Mesenchymal stem cell (in vitro differentiated cells and primary cell): ENCODE results near the gene CNTLN.

Experiments
- DNase-seq: peaks from one replicate; pipeline ENCODE4 v3.0.0-alpha.2; 2013
- H2AFZ ChIP-seq: one replicate; pipeline ENCODE4 v1.6.1; 2013; ENCODE audit warnings: low read depth, mild to moderate bottlenecking, control low read depth, inconsistent platforms, low read length, moderate library complexity
- H2AK5ac ChIP-seq: 2 replicates; pipeline ENCODE4 v1.6.1; 2013; ENCODE audit warnings: low read length, moderate library complexity, mild to moderate bottlenecking, inconsistent platforms; ENCODE audit not compliant: severe bottlenecking
- H2BK120ac ChIP-seq: one replicate; pipeline ENCODE4 v1.6.1; 2013; ENCODE audit warnings: low read depth, mild to moderate bottlenecking, inconsistent platforms, low read length, moderate library complexity
- H2BK12ac ChIP-seq, 2 experiments: one replicate each; pipeline ENCODE4 v1.6.1; 2013; ENCODE audit warnings: inconsistent platforms in 2 of 2, low read length in 2 of 2, mild to moderate bottlenecking in 2 of 2, moderate library complexity in 2 of 2, control low read depth in 1 of 2
- H2BK15ac ChIP-seq: one replicate; pipeline ENCODE4 v1.6.1; 2013; ENCODE audit warnings: mild to moderate bottlenecking, low read depth, inconsistent platforms; ENCODE audit not compliant: poor library complexity, severe bottlenecking
- H2BK5ac ChIP-seq: 2 replicates; pipeline ENCODE4 v1.6.1; 2013; ENCODE audit warnings: low read depth, mild to moderate bottlenecking, low read length, control low read depth, inconsistent platforms; ENCODE audit not compliant: poor library complexity, severe bottlenecking
- H3K14ac ChIP-seq, 2 experiments: one replicate each; pipeline ENCODE4 v1.6.1; 2013; ENCODE audit warnings: inconsistent platforms in 2 of 2, low read length in 2 of 2, control low read depth in 1 of 2, mild to moderate bottlenecking in 1 of 2, moderate library complexity in 1 of 2
- H3K18ac ChIP-seq, 2 experiments: one replicate each; pipeline ENCODE4 v1.6.1; 2013; ENCODE audit warnings: inconsistent platforms in 2 of 2, low read length in 2 of 2, control low read depth in 1 of 2, low read depth in 1 of 2, mild to moderate bottlenecking in 1 of 2
- H3K23ac ChIP-seq, 2 experiments: one replicate each; pipeline ENCODE4 v1.6.1; 2013; ENCODE audit warnings: inconsistent platforms in 2 of 2, low read length in 2 of 2, mild to moderate bottlenecking in 2 of 2, moderate library complexity in 2 of 2, control low read depth in 1 of 2
- H3K27ac ChIP-seq: 2 replicates; pipeline ENCODE4 v1.5.1; 2013; ENCODE audit warnings: mild to moderate bottlenecking, moderate library complexity, low read length, control low read depth, inconsistent platforms; ENCODE audit not compliant: poor library complexity, severe bottlenecking
- H3K27me3 ChIP-seq, 2 experiments: 2 replicates each; pipeline versions ENCODE4 v1.6.1 to v1.7.0; 2013; ENCODE audit warnings: low read length in 2 of 2, mild to moderate bottlenecking in 2 of 2, moderate library complexity in 2 of 2, control low read depth in 1 of 2, inconsistent platforms in 1 of 2; ENCODE audit not compliant: control insufficient read depth in 1 of 2, insufficient read depth in 1 of 2
- H3K36me3 ChIP-seq, 2 experiments: 2 replicates each; pipeline versions ENCODE4 v1.6.1 to v1.7.0; 2013; ENCODE audit warnings: low read length in 2 of 2, control low read depth in 1 of 2, inconsistent platforms in 1 of 2, low read depth in 1 of 2, mild to moderate bottlenecking in 1 of 2; ENCODE audit not compliant: insufficient read depth in 2 of 2, control insufficient read depth in 1 of 2
- H3K4ac ChIP-seq, 2 experiments: one replicate each; pipeline ENCODE4 v1.6.1; 2013; ENCODE audit warnings: inconsistent platforms in 2 of 2, low read length in 2 of 2, mild to moderate bottlenecking in 2 of 2, moderate library complexity in 2 of 2, control low read depth in 1 of 2, low read depth in 1 of 2
- H3K4me1 ChIP-seq: 2 replicates; pipeline ENCODE4 v1.6.1; 2013; ENCODE audit warnings: low read depth, low read length, control low read depth; ENCODE audit not compliant: control insufficient read depth, insufficient read depth
- H3K4me2 ChIP-seq: 2 replicates; pipeline ENCODE4 v1.6.1; 2013; ENCODE audit warnings: low read length, mild to moderate bottlenecking, inconsistent platforms; ENCODE audit not compliant: poor library complexity, severe bottlenecking
- H3K4me3 ChIP-seq, 2 experiments: 2 replicates each; pipeline versions ENCODE4 v1.5.1 to v1.7.0; 2013; ENCODE audit warnings: low read length in 2 of 2, mild to moderate bottlenecking in 2 of 2, control low read depth in 1 of 2, low read depth in 1 of 2; ENCODE audit not compliant: insufficient read depth in 1 of 2
- H3K79me1 ChIP-seq: replicated peaks from 2 replicates; pipeline ENCODE4 v1.6.1; 2013; ENCODE audit warnings: mild to moderate bottlenecking, control low read depth, low read length, inconsistent platforms; ENCODE audit not compliant: poor library complexity, severe bottlenecking
- H3K9ac ChIP-seq: 2 replicates; pipeline ENCODE4 v1.7.0; 2013; ENCODE audit warnings: mild to moderate bottlenecking, low read length, moderate library complexity
- H3K9me3 ChIP-seq: 2 replicates; pipeline ENCODE4 v1.7.0; 2013; ENCODE audit warnings: mild to moderate bottlenecking, low read length; ENCODE audit not compliant: control insufficient read depth
- H4K8ac ChIP-seq: one replicate; pipeline ENCODE4 v1.6.1; 2013; ENCODE audit warnings: inconsistent platforms, mild to moderate bottlenecking, low read length, moderate library complexity
- H4K91ac ChIP-seq: one replicate; pipeline ENCODE4 v1.6.1; 2013; ENCODE audit warnings: mild to moderate bottlenecking, low read length, inconsistent platforms
- WGBS: methylation state at CpG from one replicate; pipeline ENCODE4 v1.1.7; 2013; ENCODE audit warnings: mixed read lengths; 5-methylcytosine and 5-hydroxymethylcytosine counted together

The CNTLN gene

GRCh38 chr9:17425384-17425783 is 290.5 kb downstream of the CNTLN start:
- Histone ChIP-seq H3K9ac (no peak overlapping the region), H2AFZ (no peak overlapping the region), H3K23ac (no peak overlapping the region), H3K27me3 (no peaks in the 10 kb centered on the region), H3K4me2 (no peak overlapping the region), H3K36me3 (peaks cover 0 to 5% of the 10 kb centered on the region in 2 experiments), H4K91ac (no peak overlapping the region), H2BK15ac (no peak overlapping the region), H2BK12ac (no peak overlapping the region), H3K27ac (no peak overlapping the region), H3K18ac (no peak overlapping the region), H3K14ac (no peak overlapping the region), H3K4me3 (no peak overlapping the region), H2AK5ac (no peak overlapping the region), H2BK5ac (no peak overlapping the region), H3K4me1 (no peaks in the 10 kb centered on the region), H4K8ac (no peak overlapping the region), H3K9me3 (no peaks in the 10 kb centered on the region), H3K79me1 (peaks cover 4% of the 10 kb centered on the region), H2BK120ac (no peak overlapping the region), H3K4ac (no peak overlapping the region)
- 91% methylated on average over 2 of the region's 2 CpGs for WGBS
- no peak for DNase-seq

- Histone ChIP-seq H3K23ac (no peak overlapping the region), H2BK12ac (no peak overlapping the region), H2BK5ac (no peak overlapping the region), H2BK15ac (no peak overlapping the region), H3K18ac (no peak overlapping the region), H3K14ac (no peak overlapping the region), H4K91ac (no peak overlapping the region), H3K4me2 (no peak overlapping the region), H3K4me3 (no peak overlapping the region), H3K4me1 (no peaks in the 10 kb centered on the region), H3K9ac (no peak overlapping the region), H3K9me3 (peaks cover 20% of the 10 kb centered on the region), H3K36me3 (peaks cover 4 to 11% of the 10 kb centered on the region in 2 experiments), H2AK5ac (no peak overlapping the region), H3K27me3 (no peaks in the 10 kb centered on the region), H4K8ac (no peak overlapping the region), H3K27ac (no peak overlapping the region), H2AFZ (no peak overlapping the region), H3K79me1 (peaks cover 2% of the 10 kb centered on the region), H3K4ac (no peak overlapping the region), H2BK120ac (no peak overlapping the region)
- DNase-seq: no peak
- WGBS: over 99% methylated on average over 6 of the region's 6 CpGs
Measured at GRCh38 chr9:17433526-17433925, 298.7 kb downstream of the CNTLN start.

GRCh38 chr9:17436854-17437253 is 302.0 kb downstream of the CNTLN start:
- H3K23ac ChIP-seq: no peak overlapping the region
- H3K27ac ChIP-seq: no peak overlapping the region
- H3K36me3 ChIP-seq: peaks cover 4 to 8% of the 10 kb centered on the region in 2 experiments
- DNase-seq: no peak
- no peak overlapping the region for H2BK120ac ChIP-seq
- H3K4ac ChIP-seq: no peak overlapping the region
- H3K18ac ChIP-seq: no peak overlapping the region
- no peak overlapping the region for H2AK5ac ChIP-seq
- H2AFZ ChIP-seq: no peak overlapping the region
- no peak overlapping the region for H4K8ac ChIP-seq
- peaks cover 38% of the 10 kb centered on the region for H3K9me3 ChIP-seq
- H2BK15ac ChIP-seq: no peak overlapping the region
- H3K9ac ChIP-seq: no peak overlapping the region
- H3K4me1 ChIP-seq: no peaks in the 10 kb centered on the region
- H3K4me3 ChIP-seq: no peak overlapping the region
- no peak overlapping the region for H3K14ac ChIP-seq
- no peaks in the 10 kb centered on the region for H3K27me3 ChIP-seq
- H3K79me1 ChIP-seq: peaks cover 2% of the 10 kb centered on the region
- no peak overlapping the region for H3K4me2 ChIP-seq
- H2BK5ac ChIP-seq: no peak overlapping the region
- H4K91ac ChIP-seq: no peak overlapping the region
- H2BK12ac ChIP-seq: no peak overlapping the region
- over 99% methylated on average over 7 of the region's 7 CpGs for WGBS

GRCh38 chr9:17437813-17438212 is 303.0 kb downstream of the CNTLN start:
- H3K27me3 ChIP-seq: no peaks in the 10 kb centered on the region
- H3K27ac ChIP-seq: no peak overlapping the region
- H3K4me1 ChIP-seq: no peaks in the 10 kb centered on the region
- no peak overlapping the region for H2AK5ac ChIP-seq
- H3K14ac ChIP-seq: no peak overlapping the region
- no peak overlapping the region for H3K23ac ChIP-seq
- peaks cover 4 to 8% of the 10 kb centered on the region in 2 experiments for H3K36me3 ChIP-seq
- no peak overlapping the region for H4K91ac ChIP-seq
- H3K4me2 ChIP-seq: no peak overlapping the region
- 94% methylated on average over 2 of the region's 2 CpGs for WGBS
- H2AFZ ChIP-seq: no peak overlapping the region
- no peak overlapping the region for H2BK120ac ChIP-seq
- H3K79me1 ChIP-seq: peaks cover 2% of the 10 kb centered on the region
- no peak overlapping the region for H2BK5ac ChIP-seq
- no peak overlapping the region for H3K9ac ChIP-seq
- H3K4ac ChIP-seq: no peak overlapping the region
- H2BK15ac ChIP-seq: no peak overlapping the region
- no peak overlapping the region for H2BK12ac ChIP-seq
- DNase-seq: no peak
- H3K9me3 ChIP-seq: peaks cover 38% of the 10 kb centered on the region
- H3K4me3 ChIP-seq: no peak overlapping the region
- H3K18ac ChIP-seq: no peak overlapping the region
- no peak overlapping the region for H4K8ac ChIP-seq
